HG02884 (cell line): ENCODE results near the gene LDHAL6B.

Experiments
- ATAC-seq: cut with Tn5 transposase; IDR thresholded peaks from one replicate; pipeline ENCODE4 v1.9.1; 2021; ENCODE audit warnings: mild to moderate bottlenecking, moderate library complexity; ENCODE audit not compliant: unreplicated experiment

LDHAL6B gene

GRCh38 chr15:59216911-59217310 lies 10.3 kb downstream of the LDHAL6B start:
- no peak for ATAC-seq

GRCh38 chr15:59217876-59218498 lies 11.3 kb downstream of the LDHAL6B start:
- no peak for ATAC-seq

GRCh38 chr15:59218710-59219109 lies 12.1 kb downstream of the LDHAL6B start:
- no peak for ATAC-seq

- no peak for ATAC-seq
Observed at GRCh38 chr15:59221511-59222505, 15.2 kb downstream of the LDHAL6B start.

- no peak for ATAC-seq
Observed at GRCh38 chr15:59222906-59223550, 16.4 kb downstream of the LDHAL6B start.

- no peak for ATAC-seq
Observed at GRCh38 chr15:59223736-59224135, 17.1 kb downstream of the LDHAL6B start.

GRCh38 chr15:59224474-59224873 lies 17.8 kb downstream of the LDHAL6B start:
- ATAC-seq, result no peak

GRCh38 chr15:59227021-59227420 lies 20.4 kb downstream of the LDHAL6B start:
- no peak for ATAC-seq

- ATAC-seq, result no peak
Observed at GRCh38 chr15:59229015-59229414, 22.4 kb downstream of the LDHAL6B start.

GRCh38 chr15:59229453-59229852 lies 22.8 kb downstream of the LDHAL6B start:
- ATAC-seq, result no peak

GRCh38 chr15:59230531-59231055 lies 23.9 kb downstream of the LDHAL6B start:
- ATAC-seq, result no peak

GRCh38 chr15:59232476-59232875 lies 25.8 kb downstream of the LDHAL6B start:
- ATAC-seq, result no peak

- no peak for ATAC-seq
Observed at GRCh38 chr15:59236394-59236793, 29.8 kb downstream of the LDHAL6B start.

GRCh38 chr15:59237119-59237855 lies 30.6 kb downstream of the LDHAL6B start:
- peak; percentile 52 for ATAC-seq

GRCh38 chr15:59237924-59238331 lies 31.3 kb downstream of the LDHAL6B start:
- peak; percentile 46 for ATAC-seq

- ATAC-seq, result no peak
Observed at GRCh38 chr15:59240036-59240435, 33.4 kb downstream of the LDHAL6B start.

GRCh38 chr15:59242649-59243048 lies 36.0 kb downstream of the LDHAL6B start:
- no peak for ATAC-seq

GRCh38 chr15:59243622-59244021 lies 37.0 kb downstream of the LDHAL6B start:
- ATAC-seq, result no peak

GRCh38 chr15:59244337-59244736 lies 37.7 kb downstream of the LDHAL6B start:
- ATAC-seq, result peak; percentile 76

- no peak for ATAC-seq
Observed at GRCh38 chr15:59245559-59245958, 38.9 kb downstream of the LDHAL6B start.

- no peak for ATAC-seq
Observed at GRCh38 chr15:59247364-59247763, 40.7 kb downstream of the LDHAL6B start.
